K562 (cell line): ENCODE measurements around the gene ENG. TPM values are rescaled to one million over a fixed set of nuclear protein-coding genes. Genes with fewer than 3 reads are reported as not detected.
"Not testable (repeated sequence)": the region's sequence is repeated elsewhere in the genome, so short reads cannot be mapped to it uniquely, and the experiment has no call there.

ENCODE experiments used
- ATAC-seq: fragments of 200-7000 bp; cut with Tn5 transposase; 3 replicates; pipeline ENCODE4 v1.9.1; 2020; ENCODE audit warnings: moderate library complexity
- BruUV-seq: library from RNA; stranded (reverse); fragments of 400-500 nt; replicated peaks from 2 replicates; lab custom pipeline; 2021; lab: Mats Ljungman, UMichigan
- CTCF ChIA-PET: fragments of 300-600 bp; formaldehyde crosslinking; extraction: SDS; loops from one replicate; lab custom pipeline; 2021; ENCODE audit warnings: low intra/inter-chr PET ratio; lab: Yijun Ruan, JAX
- POLR2A ChIA-PET: fragments of 300-600, 350-650 bp; sonication (Branson Sonifier 250); formaldehyde crosslinking; extraction: SDS; loops from one replicate; lab custom pipeline; 2021; ENCODE audit warnings: antibody characterized with exemption, inconsistent platforms; lab: Yijun Ruan, JAX
- DNase-seq, 4 experiments: peaks; one replicate each; pipeline versions ENCODE4 v3.0.0 to v3.0.0-alpha.2; 2011 to 2018; ENCODE audit warnings: low spot score in 3 of 4, mixed read lengths in 3 of 4; ENCODE audit errors: extremely low read depth in 1 of 4
- FAIRE-seq: peaks from 2 replicates; lab custom pipeline; 2011; peaks lifted over from hg19 to GRCh38; lab: Jason Lieb, UNC
- H2AFZ ChIP-seq: 2 replicates; pipeline ENCODE4 v1.6.0; 2011; ENCODE audit warnings: low read depth, low read length, control low read depth, inconsistent platforms
- H3K27ac ChIP-seq: fragments of 200-600 bp; 3 replicates; pipeline ENCODE4 v1.8.0; 2011; ENCODE audit warnings: low read depth, mild to moderate bottlenecking, control low read depth, inconsistent platforms, low read length, moderate library complexity, mixed read lengths; ENCODE audit errors: extremely low read depth
- H3K27me3 ChIP-seq, 2 experiments: fragments of 300-600 bp in 1 of 2; 2 replicates in 1 of 2; 3 replicates in 1 of 2; pipeline versions ENCODE4 v1.6.0 to v1.8.0; 2011; ENCODE audit warnings: inconsistent platforms in 2 of 2, low read length in 2 of 2, mild to moderate bottlenecking in 1 of 2, mixed read lengths in 1 of 2, moderate library complexity in 1 of 2; ENCODE audit not compliant: control insufficient read depth in 2 of 2, insufficient read depth in 2 of 2
- H3K36me3 ChIP-seq: fragments of 300-600 bp; 3 replicates; pipeline ENCODE4 v1.8.0; 2011; ENCODE audit warnings: mild to moderate bottlenecking, low read length, inconsistent platforms; ENCODE audit not compliant: control insufficient read depth, insufficient read depth
- H3K4me1 ChIP-seq, 2 experiments: fragments of 200-600 bp in 1 of 2; replicated peaks in 1 of 2; 2 replicates in 1 of 2; 3 replicates in 1 of 2; pipeline versions ENCODE4 v1.5.1 to v1.8.0; 2011; ENCODE audit warnings: inconsistent platforms in 2 of 2, low read length in 2 of 2, mild to moderate bottlenecking in 1 of 2, mixed read lengths in 1 of 2, moderate library complexity in 1 of 2; ENCODE audit not compliant: control insufficient read depth in 2 of 2, insufficient read depth in 2 of 2
- H3K4me2 ChIP-seq: 2 replicates; pipeline ENCODE4 v1.6.1; 2011; ENCODE audit warnings: low read length, control low read depth, inconsistent platforms, mixed read lengths; ENCODE audit not compliant: insufficient read depth
- H3K4me3 ChIP-seq: fragments of 200-600 bp; sonication (generic), shearing (Covaris generic); 2 replicates; pipeline ENCODE4 v1.5.1; 2016; ENCODE audit warnings: control low read depth, inconsistent platforms
- H3K79me2 ChIP-seq: fragments of 200-600 bp; 3 replicates; pipeline ENCODE4 v1.8.0; 2011; ENCODE audit warnings: low read length, inconsistent platforms; ENCODE audit not compliant: control insufficient read depth, insufficient read depth
- H3K9ac ChIP-seq, 2 experiments: 2 replicates each; pipeline versions ENCODE4 v1.6.0 to v1.6.1; 2011; ENCODE audit warnings: low read depth in 2 of 2, low read length in 2 of 2, control low read depth in 1 of 2, inconsistent platforms in 1 of 2, mild to moderate bottlenecking in 1 of 2, mixed read lengths in 1 of 2; ENCODE audit not compliant: insufficient read depth in 1 of 2
- H3K9me1 ChIP-seq: one replicate; pipeline ENCODE4 v1.6.0; 2011; ENCODE audit warnings: inconsistent platforms, mild to moderate bottlenecking, low read length, moderate library complexity; ENCODE audit not compliant: control insufficient read depth, insufficient read depth
- H3K9me3 ChIP-seq: replicated peaks from 2 replicates; pipeline ENCODE4 v1.5.1; 2011; ENCODE audit warnings: low read depth, low read length, inconsistent platforms; ENCODE audit not compliant: control insufficient read depth, insufficient read depth
- H4K20me1 ChIP-seq: replicated peaks from 2 replicates; pipeline ENCODE4 v1.6.1; 2011; ENCODE audit warnings: low read length, inconsistent platforms, mixed read lengths; ENCODE audit not compliant: control insufficient read depth, insufficient read depth
- NFIC ChIP-seq: fragments of 450-650 bp; IDR thresholded peaks from 2 replicates; pipeline ENCODE4 v1.6.1; 2017; ENCODE audit warnings: mild to moderate bottlenecking, inconsistent platforms
- TAF9B ChIP-seq: fragments of 450-650 bp; IDR thresholded peaks from 2 replicates; pipeline ENCODE4 v1.6.1; 2018; ENCODE audit warnings: mild to moderate bottlenecking; ENCODE audit not compliant: partially characterized antibody
- ZNF75A ChIP-seq: fragments of 450-650 bp; formaldehyde crosslinking; IDR thresholded peaks from 2 replicates; pipeline ENCODE4 v1.4.0; 2020; ENCODE audit warnings: mild to moderate bottlenecking
- WGBS: fragments of 100-300 bp; shearing (Covaris generic); methylation state at CpG from one replicate; pipeline ENCODE4 v1.1.6; 2016; ENCODE audit warnings: low coverage, mixed read lengths; ENCODE audit not compliant: insufficient coverage; ENCODE audit errors: missing lambda C conversion rate; 5-methylcytosine and 5-hydroxymethylcytosine counted together
- in situ Hi-C: fragments of 300-500 bp; cut with MboI; formaldehyde crosslinking; loops from 4 replicates; pipeline ENCODE4 v1.15.0; 2018; ENCODE audit warnings: inconsistent platforms, mixed read lengths
- intact Hi-C: fragments of 100-400 bp; cut with micrococcal nuclease; formaldehyde crosslinking; loops from 2 replicates; pipeline ENCODE4 v1.14.2; 2022
- polyA plus RNA-seq, 8 experiments: library from polyadenylated mRNA; depleted of rRNA in 4 of 8; stranded (reverse) in 5 of 8; unstranded in 3 of 8; fragments of >200 nt; fragmentation: Nextera tagmentation in 2 of 8; fragmentation: Illumina TruSeq in 1 of 8; extraction: Ambion mirVana in 2 of 8; extraction: Trizol in 1 of 8; gene quantifications; 2 replicates each; pipeline versions ENCODE4 v1.2.1 to v1.2.3, GENCODE V29; 2011 to 2014; ENCODE audit warnings: inconsistent platforms in 1 of 8, missing spikeins in 1 of 8
- total RNA-seq, 7 experiments: library from RNA; depleted of rRNA in 6 of 7; stranded (reverse); fragments of >200 nt in 6 of 7; fragmentation: Illumina TruSeq in 2 of 7; extraction: Trizol in 2 of 7; gene quantifications; 2 replicates each; pipeline versions ENCODE4 v1.2.1 to v1.2.3, GENCODE V29; 2011 to 2021; ENCODE audit warnings: low replicate concordance in 1 of 7
- TF ChIP-seq, protein P1 (sequence below): fragments of 250-450 bp; sonication (Bioruptor Pico); IDR thresholded peaks from 2 replicates; pipeline ENCODE4 v1.9.0; 2021; ENCODE audit warnings: mild to moderate bottlenecking

ENG gene
- total and polyA plus RNA-seq, 9 of the 15 experiments (the other 6 are each of a cell fraction or from before 2014, with no cell fraction given), result 0.04 to 0.40 (median 0.14) TPM; not detected in 1

DNA sequence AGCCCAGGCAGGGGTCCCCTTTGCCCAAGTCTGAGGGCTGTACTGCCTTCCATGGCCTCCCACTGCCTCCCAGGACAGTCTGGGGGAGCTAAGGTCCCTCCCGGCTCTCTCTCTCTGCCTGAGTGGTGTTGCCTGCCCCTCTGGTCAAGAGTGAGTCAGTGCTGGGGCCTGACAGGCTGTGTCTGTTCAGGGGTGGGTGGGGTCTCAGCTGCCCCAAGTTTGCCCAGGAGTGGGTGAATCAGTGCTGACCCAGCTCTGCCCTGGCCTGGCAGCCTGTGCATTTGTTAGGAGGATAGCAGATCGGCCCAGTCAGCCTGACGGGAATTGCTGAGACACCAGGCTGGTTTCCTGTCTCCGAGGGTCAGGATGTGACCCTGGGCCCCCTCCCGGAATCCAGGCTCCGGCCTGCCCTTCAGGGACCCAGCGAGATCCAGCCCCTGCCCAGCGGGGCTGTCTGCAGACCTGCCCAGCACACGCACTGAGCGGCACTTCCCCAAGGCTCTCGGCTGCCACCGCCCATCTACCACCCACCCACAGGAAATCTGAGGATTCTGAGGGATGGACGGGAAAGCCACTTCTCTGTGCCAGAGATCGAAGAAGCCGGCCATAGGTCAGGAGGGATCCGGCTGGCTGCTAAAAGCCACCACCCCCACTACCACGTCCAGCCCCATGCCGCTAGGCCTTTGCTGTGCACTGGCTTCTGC is 15.9 kb downstream of the ENG start:
- no peak overlapping the region for H3K4me2 ChIP-seq
- no peaks in the 10 kb centered on the region for H3K79me2 ChIP-seq
- TF ChIP-seq TAF9B, result no peak
- TF ChIP-seq, protein P1, sequence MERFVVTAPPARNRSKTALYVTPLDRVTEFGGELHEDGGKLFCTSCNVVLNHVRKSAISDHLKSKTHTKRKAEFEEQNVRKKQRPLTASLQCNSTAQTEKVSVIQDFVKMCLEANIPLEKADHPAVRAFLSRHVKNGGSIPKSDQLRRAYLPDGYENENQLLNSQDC (CRISPR knock-in tag), result no peak
- ATAC-seq, result peak; percentile 16; the same call in 1 of the 3 replicates
- no peak for DNase-seq
- H3K9me3 ChIP-seq, result no peaks in the 10 kb centered on the region
- H3K9me1 ChIP-seq, result no peaks in the 10 kb centered on the region
- 54% methylated on average over 18 of the region's 18 CpGs for WGBS
- in situ Hi-C loops (no loop called here), intact Hi-C loops (no loop called here)
- no peak overlapping the region for H3K4me3 ChIP-seq
- no peaks in the 10 kb centered on the region for H3K27me3 ChIP-seq
- ChIA-PET CTCF (no interaction called here), POLR2A (interaction anchor here (0.6 to 1.7 kb wide), 2 partner anchors 23 to 47 kb away, joined by 3 to 5 read pairs; no protein-coding TSS in a partner anchor)
- H3K9ac ChIP-seq, result peak overlapping the region in 1 of 2 experiments; percentile 77; a peak in 2 of 4 replicates
- no peak for FAIRE-seq
- no peak overlapping the region for H2AFZ ChIP-seq
- H3K36me3 ChIP-seq, result no peaks in the 10 kb centered on the region
- no TSS peak for BruUV-seq
- H3K4me1 ChIP-seq, result peaks cover 0 to 24% of the 10 kb centered on the region in 2 experiments; a peak in 4 of 5 replicates
- H3K27ac ChIP-seq, result no peak overlapping the region
- no peaks in the 10 kb centered on the region for H4K20me1 ChIP-seq

DNA sequence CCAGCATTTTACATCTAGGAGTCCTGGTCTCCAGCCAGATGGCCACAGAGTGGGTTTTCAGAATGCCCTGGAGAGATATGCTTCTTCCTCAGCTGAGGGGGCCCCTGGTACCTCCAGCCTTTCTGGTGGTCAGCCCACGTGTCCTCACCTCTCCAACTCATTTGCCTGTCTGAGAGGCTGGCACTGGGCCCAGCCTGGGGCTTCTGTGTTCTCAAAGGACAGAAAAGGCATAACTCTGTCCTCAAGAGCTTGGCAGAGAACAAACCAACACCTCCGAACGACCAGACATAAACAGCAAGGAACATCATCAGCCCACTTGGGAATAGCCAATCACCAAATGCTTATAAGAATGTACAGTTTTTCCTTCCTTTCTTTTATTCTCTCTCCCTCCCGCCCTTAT is 17.1 kb downstream of the ENG start:
- Histone ChIP-seq H3K4me2 (no peak overlapping the region), H3K4me3 (no peak overlapping the region), H4K20me1 (no peaks in the 10 kb centered on the region), H3K9me1 (no peaks in the 10 kb centered on the region), H3K9ac (peak overlapping the region in 1 of 2 experiments; percentile 24; a peak in 1 of 4 replicates), H2AFZ (no peak overlapping the region), H3K27me3 (no peaks in the 10 kb centered on the region), H3K27ac (no peak overlapping the region), H3K36me3 (no peaks in the 10 kb centered on the region), H3K9me3 (no peaks in the 10 kb centered on the region), H3K79me2 (no peaks in the 10 kb centered on the region), H3K4me1 (peaks cover 0 to 24% of the 10 kb centered on the region in 2 experiments; a peak in 4 of 5 replicates)
- TF ChIP-seq ZNF75A (CRISPR knock-in tag), result no peak
- TF ChIP-seq NFIC, result 0 out of 2 replicates have a peak, but pooled peaks have one; percentile 8
- ATAC-seq (no peak), FAIRE-seq (no peak), DNase-seq (no peak)
- intact Hi-C loops (no loop called here), in situ Hi-C loops (no loop called here)
- BruUV-seq, result no TSS peak
- ChIA-PET POLR2A (interaction anchor here (1.1 to 1.4 kb wide), 2 partner anchors 13 to 20 kb away, joined by 3 to 4 read pairs; no protein-coding TSS in a partner anchor), CTCF (no interaction called here)
- 26% methylated on average over 4 of the region's 4 CpGs for WGBS

DNA sequence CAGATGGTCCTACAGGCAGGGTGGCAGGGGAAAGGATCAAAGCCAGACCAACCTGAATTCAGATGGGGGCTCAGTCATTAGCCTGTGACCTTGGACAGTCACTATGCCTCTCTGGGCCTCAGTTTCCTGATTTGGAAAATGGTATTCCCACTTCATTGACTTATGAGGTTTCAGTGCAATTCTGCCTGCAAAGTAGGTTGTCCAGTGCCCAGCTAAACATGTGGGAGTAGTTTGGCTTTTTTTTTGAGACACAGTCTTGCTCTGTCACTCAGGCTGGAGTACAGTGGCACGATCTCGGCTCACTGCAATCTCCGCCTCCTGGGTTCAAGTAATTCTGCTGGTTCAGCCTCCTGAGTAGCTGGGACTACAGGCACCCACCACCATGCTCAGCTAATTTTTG is 17.9 kb downstream of the ENG start:
- CTCF ChIA-PET, H3K79me2 ChIP-seq, H3K9me1 ChIP-seq, in situ Hi-C loops, intact Hi-C loops, H3K9me3 ChIP-seq, FAIRE-seq, H3K36me3 ChIP-seq, H4K20me1 ChIP-seq, H3K4me2 ChIP-seq, DNase-seq, ATAC-seq, BruUV-seq, H3K9ac ChIP-seq, H2AFZ ChIP-seq, H3K27ac ChIP-seq, H3K4me3 ChIP-seq, H3K27me3 ChIP-seq: not testable (repeated sequence)
- peaks cover 0 to 22% of the 10 kb centered on the region in 2 experiments; a peak in 4 of 5 replicates for H3K4me1 ChIP-seq
- 79% methylated on average over 3 of the region's 3 CpGs for WGBS
- POLR2A ChIA-PET, result interaction anchor here (0.8 to 1.4 kb wide), 2 partner anchors 9 to 19 kb away, joined by 4 to 5 read pairs; no protein-coding TSS in a partner anchor
